VCaP (cell line): Measurements from ENCODE around the gene POMGNT2.
"Not testable (repeated sequence)": the region's sequence is repeated elsewhere in the genome, so short reads cannot be mapped to it uniquely, and the experiment has no call there.

Experiments
- H3K27ac ChIP-seq: fragments of 450-650 bp; 2 replicates; pipeline ENCODE4 v1.5.1; 2017
- TF ChIP-seq, protein P1 (sequence below): fragments of 450-650 bp; conservative IDR thresholded peaks from 2 replicates; pipeline ENCODE4 v1.5.1; 2017; ENCODE audit warnings: mild to moderate bottlenecking, moderate library complexity

Gene POMGNT2

DNA sequence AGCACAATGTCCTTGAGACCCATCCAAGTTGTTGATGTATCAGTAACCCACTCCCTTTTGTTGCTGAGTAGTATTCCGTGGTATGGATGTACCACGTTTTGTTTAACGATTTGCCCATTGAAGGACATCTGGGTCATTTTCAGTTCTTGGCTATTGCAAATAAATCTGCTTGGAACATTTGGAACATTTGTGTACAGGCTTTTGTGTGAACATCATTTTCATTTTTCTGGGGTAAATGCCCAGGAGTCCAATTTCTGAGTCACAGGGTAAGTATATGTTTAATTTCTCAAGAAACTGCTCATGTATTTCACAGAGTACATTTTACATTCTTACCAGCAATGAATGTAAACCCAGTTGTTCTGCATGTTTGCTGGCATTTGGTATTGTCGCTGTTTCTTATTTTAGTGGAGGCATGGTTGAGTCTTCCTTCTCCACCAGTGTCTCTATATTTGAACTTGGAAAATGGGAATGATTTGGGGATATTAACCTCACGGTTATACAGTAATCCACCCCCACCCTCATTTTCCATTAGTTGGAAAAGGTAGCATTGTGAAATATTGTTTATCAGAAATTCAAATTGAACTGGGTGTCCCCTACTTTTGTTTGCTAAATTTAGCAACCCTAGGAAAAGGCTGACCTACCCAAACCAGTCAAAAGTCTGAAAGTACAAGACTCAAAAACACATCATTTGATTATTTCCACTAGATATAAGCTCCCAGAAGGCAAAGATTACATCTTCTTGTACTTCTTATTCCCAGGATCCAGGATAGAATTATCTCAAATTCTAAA lies 30.8 kb downstream of the POMGNT2 start:
- H3K27ac ChIP-seq = no peak overlapping the region

DNA sequence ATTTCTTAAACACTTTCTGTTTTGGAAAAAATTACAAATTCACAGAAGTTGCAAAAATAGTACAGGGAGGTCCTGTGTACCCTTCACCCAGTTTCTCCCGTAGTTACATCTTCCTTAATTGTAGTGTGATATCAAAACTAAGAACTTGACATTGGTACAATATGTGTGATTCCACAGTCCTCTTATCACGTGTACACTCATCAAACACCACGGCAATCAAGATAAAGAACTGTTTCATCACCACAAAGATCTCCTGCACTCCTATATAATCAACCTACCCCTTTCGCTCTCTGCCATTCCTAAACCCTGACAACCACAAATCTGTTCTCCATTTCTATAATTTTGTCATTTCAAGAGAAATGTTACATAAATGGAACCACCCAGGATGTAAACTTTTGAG lies 31.4 kb downstream of the POMGNT2 start:
- TF ChIP-seq, protein P1, sequence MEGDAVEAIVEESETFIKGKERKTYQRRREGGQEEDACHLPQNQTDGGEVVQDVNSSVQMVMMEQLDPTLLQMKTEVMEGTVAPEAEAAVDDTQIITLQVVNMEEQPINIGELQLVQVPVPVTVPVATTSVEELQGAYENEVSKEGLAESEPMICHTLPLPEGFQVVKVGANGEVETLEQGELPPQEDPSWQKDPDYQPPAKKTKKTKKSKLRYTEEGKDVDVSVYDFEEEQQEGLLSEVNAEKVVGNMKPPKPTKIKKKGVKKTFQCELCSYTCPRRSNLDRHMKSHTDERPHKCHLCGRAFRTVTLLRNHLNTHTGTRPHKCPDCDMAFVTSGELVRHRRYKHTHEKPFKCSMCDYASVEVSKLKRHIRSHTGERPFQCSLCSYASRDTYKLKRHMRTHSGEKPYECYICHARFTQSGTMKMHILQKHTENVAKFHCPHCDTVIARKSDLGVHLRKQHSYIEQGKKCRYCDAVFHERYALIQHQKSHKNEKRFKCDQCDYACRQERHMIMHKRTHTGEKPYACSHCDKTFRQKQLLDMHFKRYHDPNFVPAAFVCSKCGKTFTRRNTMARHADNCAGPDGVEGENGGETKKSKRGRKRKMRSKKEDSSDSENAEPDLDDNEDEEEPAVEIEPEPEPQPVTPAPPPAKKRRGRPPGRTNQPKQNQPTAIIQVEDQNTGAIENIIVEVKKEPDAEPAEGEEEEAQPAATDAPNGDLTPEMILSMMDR = no peak

More for the DNA sequence above, 30.8 kb downstream of the POMGNT2 start:
- TF ChIP-seq, protein P1 = no peak

DNA sequence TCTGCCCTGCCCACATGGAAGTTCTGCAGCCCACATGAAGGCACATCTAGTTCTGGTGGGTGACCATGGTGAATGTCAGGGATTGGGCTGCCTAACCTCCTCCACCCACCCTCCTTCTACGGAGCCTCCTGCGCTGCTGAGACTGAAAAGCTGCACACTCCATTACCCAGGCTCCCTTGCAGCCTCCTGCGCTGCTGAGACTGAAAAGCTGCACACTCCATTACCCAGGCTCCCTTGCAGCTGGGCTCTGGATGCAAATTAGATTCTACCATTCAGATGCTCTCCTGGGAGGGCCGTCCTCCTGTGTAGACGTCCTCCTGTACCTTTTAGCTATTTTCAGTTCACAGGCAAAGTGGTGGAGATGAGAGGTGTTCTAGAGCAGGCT lies 32.1 kb downstream of the POMGNT2 start:
- H3K27ac ChIP-seq = no peak overlapping the region

More for the DNA sequence above, 31.4 kb downstream of the POMGNT2 start:
- no peak overlapping the region for H3K27ac ChIP-seq

DNA sequence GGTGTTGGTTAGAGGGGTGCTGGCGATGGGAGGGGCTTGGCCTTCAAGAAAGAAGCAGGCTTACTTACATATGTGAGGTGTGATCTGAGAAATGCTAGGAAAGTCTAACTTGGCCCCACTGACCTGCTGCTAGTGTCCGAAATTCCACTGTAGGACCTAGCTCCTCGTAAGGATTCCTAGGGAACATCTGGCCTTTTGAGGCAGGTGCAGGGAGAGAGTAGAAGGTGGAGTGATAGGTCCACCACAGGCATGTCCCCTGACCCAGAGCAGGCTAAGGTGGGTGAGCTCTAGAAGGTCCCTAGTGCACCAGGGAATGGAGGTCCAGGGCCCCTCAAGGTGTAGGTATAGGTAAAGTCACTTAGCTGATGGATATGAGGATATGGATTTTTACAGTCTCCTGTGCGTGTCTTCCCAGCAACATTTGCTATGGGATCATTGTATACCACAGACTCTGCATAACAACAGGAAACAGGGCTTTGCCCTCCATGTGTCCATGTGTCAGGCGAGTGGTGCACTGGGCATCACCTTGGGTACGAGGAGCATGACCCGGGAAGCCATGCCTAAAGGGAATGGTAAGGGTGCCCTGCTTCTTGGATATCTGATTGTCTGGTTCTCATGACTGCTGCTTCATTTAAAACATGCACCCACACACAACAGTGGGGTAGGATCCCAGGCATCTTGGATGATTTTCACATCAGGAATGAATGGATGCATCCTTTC lies 32.6 kb downstream of the POMGNT2 start:
- H3K27ac ChIP-seq = no peak overlapping the region

More for the DNA sequence above, 32.1 kb downstream of the POMGNT2 start:
- TF ChIP-seq, protein P1 = no peak

DNA sequence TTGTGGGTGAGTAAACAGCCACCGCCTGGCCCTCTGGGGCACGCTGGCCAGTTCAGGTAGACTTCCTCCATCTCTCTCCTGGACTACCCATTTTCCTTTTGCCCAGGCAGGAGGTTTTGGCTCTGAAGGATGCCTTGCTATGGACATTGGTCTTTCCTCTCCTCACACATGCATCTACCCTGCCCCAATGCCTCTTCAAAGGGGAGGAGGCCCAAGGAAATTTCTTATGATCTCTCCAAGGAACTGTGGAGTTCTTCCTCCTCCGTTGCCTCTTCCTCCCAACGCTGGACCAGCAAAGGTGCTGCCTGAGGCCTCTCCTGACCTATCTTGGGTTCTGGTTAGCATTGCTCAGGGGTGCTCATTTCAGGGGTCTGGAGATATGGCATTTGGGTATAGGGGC lies 33.5 kb downstream of the POMGNT2 start:
- no peak overlapping the region for H3K27ac ChIP-seq
- TF ChIP-seq, protein P1 = no peak

More for the DNA sequence above, 32.6 kb downstream of the POMGNT2 start:
- TF ChIP-seq, protein P1 = no peak

DNA sequence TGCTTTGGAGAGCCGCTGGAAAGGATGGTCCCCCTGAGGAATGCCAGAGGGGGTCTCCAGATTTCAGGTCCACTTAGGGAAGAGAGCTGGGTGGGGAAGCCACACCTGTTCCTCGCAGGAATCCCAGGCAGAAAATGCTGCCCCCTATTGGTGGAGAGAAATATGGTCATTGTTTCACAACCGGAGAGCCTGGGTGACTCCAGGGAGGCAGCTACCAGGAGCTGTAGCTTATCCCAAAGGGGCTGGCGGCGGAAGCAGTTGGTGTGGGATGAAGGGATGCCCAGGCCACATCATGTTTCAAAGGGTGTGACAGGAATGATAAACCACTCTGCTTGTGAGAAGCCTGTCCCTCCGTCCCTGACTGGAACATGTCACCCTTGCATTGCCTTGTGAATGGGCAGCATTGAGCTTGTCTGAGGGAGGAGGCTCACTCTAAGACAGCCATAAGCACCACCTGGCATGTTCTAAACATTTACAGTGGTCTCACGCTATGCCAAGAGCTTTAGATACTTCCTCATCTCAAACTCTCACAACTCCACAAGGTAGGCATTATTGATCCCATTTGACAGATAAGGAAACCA lies 34.5 kb downstream of the POMGNT2 start:
- H3K27ac ChIP-seq = no peak overlapping the region
- TF ChIP-seq, protein P1 = peak; percentile 41

DNA sequence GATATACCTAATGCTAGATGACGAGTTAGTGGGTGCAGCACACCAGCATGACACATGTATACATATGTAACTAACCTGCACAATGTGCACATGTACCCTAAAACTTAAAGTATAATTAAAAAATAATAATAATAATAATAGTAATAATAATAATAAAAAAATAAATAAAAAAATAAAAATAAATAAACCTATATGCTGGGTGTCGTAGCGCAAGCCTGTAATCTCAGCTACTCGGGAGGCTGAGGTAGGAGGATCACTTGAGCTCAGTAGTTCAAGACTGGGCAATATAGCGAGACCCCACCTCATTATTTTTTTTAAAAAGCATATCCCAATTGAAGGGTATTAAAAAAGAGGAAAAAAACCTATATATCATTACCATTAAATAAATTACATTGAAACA lies 35.2 kb downstream of the POMGNT2 start:
- H3K27ac ChIP-seq = not testable (repeated sequence)
